ENCODE results near the gene KCTD10.
"Not testable (repeated sequence)": the region's sequence is repeated elsewhere in the genome, so short reads cannot be mapped to it uniquely, and the experiment has no call there.

KCTD10 gene

DNA sequence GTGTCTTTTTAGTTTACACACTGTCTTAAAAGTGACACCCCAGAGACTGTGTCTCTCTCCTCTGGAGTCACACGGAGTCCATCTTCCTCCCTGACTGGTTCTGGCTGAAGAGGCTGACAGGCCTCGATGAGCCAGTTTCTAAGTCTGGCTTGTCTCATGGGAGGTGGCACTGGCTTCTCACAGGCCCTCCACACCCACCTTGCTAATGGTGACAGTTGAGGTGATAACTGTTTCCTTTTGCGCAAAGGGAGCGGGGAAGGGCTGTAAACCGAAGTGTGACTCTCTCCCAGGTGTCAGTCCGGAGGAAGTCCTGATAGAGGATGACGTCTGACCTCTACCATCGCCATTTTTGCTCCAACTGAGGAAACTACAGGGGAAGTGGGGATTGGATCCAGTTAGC lies 30.2 kb downstream of the KCTD10 start:
- DNase-seq = no peak

GRCh38 chr12:109445191-109445609 lies 31.9 kb downstream of the KCTD10 start:
- DNase-seq = no peak

DNA sequence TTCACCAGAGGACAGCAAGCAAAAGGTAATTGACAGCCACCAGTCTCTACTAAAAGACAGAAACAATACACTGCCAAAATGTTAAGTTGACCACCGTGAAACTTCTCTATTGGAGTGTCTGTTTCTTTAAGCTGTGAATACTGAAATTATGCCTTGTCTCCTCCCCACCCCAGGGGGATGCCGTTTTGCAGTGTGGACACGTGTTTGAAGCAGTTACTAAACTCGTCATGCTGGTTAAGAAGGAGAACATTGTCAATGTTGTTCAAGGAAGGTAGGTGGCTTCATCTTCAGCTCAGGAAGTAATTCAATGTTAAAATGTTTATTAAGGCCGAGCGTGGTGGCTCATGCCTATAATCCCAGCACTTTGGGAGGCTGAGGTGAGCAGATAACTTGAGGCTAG lies 32.8 kb downstream of the KCTD10 start:
- DNase-seq = no peak

DNA sequence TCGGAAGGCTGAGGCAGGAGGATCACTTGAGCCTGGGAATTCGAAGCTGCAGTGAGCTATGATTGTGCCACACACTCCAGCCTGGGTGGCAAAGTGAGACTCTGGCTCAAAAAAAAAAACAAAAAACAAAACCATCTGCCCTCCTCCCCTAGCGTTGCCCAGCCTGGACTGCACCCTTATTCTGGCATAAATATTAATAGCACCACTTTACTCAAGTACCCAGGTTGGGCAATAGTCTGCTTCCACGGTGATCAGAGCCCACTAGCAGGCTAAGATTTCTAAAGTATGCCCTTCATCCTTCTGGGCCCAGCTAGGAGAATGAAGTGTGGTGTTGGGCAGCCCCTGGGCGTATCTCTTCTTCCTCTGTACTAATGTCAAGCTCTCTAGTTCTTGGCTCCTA lies 33.3 kb downstream of the KCTD10 start:
- no peak for DNase-seq

GRCh38 chr12:109440851-109441490 lies 36.1 kb downstream of the KCTD10 start:
- DNase-seq = no peak

DNA sequence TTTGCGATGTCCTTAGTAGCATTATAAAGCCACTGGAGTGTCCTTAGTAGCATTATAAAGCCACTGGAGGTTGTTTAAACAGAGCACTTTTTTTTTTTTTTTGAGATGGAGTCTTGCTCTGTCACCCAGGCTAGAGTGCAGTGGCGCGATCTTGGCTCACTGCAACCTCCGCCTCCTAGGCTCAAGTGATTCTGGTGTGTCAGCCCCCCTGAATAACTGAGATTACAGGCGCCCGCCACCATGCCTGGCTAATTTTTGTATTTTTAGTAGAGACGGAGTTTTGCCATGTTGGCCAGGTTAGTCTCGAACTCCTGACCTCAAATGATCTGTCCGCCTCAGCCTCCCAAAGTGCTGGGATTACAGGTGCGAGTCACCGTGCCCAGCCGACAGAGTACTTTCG lies 37.1 kb downstream of the KCTD10 start:
- DNase-seq = not testable (repeated sequence)

DNA sequence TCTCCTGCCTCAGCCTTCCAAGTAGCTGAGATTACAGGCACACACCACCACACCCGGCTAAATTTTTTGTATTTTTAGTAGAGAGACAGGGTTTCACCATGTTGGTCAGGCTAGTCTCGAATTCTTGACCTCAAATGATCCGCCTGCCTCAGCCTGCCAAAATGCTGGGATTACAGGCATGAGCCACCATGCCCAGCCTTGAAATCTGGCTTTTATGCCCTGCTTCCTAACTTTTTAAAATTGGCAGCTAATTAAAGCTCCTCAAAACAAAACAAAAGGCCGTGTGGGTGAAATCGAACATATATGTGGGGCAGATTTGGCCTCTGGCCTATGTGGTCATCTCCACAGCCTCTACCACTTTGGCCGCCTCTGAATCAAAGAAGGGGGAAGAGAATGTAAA lies 37.9 kb downstream of the KCTD10 start:
- DNase-seq = no peak

- no peak for DNase-seq
Measured at GRCh38 chr12:109436188-109436560, 40.9 kb downstream of the KCTD10 start.

- DNase-seq = no peak
Measured at GRCh38 chr12:109435428-109436187, 41.5 kb downstream of the KCTD10 start.

DNA sequence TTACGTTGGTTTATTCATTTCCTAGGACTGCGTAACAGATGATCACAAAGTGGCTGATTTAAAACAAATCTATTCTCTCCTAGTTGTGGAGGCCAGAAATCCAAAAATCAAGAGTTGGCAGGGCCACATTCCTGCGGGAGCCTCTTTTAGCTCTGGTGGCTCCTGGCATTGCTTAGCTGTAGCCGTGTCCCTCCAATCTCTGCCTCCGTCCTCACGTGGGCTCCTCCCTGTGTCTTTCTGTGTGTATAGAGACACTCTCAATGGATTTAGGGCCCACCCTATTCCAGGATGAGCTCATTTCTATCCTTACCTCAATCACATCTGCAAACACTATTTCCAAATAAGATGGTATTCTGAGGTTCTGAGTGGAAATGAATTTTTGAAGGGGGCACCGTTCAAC lies 42.5 kb downstream of the KCTD10 start:
- DNase-seq = no peak

GRCh38 chr12:109433618-109434017 lies 43.5 kb downstream of the KCTD10 start:
- DNase-seq = no peak

- peak; percentile 30 for DNase-seq
Measured at GRCh38 chr12:109432842-109433304, 44.2 kb downstream of the KCTD10 start.

GRCh38 chr12:109432431-109432830 lies 44.7 kb downstream of the KCTD10 start:
- no peak for DNase-seq

DNA sequence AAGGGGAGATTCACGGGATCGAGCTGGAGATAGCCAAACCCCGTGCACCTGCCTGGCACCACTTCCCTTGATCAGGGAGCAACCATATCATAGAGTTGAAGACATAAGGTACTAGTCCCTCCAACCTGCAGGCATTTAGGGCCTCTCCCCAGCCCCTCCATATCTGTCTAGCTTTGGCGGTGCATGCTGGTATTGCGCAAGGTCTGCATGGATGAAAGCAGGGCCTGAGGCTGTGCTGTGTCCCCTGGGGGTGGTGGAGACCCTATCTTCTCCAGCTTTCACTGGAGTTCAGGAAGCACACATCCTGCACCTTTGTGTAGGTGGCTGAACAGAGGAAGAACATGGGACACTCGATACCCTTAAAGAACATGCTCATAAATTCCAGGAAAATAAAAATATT lies 46.9 kb downstream of the KCTD10 start:
- DNase-seq = no peak

- not testable (repeated sequence) for DNase-seq
Measured at GRCh38 chr12:109428804-109429203, 48.3 kb downstream of the KCTD10 start.

- peak; percentile 44 for DNase-seq
Measured at GRCh38 chr12:109428037-109428629, 49.0 kb downstream of the KCTD10 start.

GRCh38 chr12:109423392-109423791 lies 53.7 kb downstream of the KCTD10 start:
- no peak for DNase-seq

- DNase-seq = no peak
Measured at GRCh38 chr12:109422251-109422650, 54.8 kb downstream of the KCTD10 start.

- no peak for DNase-seq
Measured at GRCh38 chr12:109421355-109422087, 55.6 kb downstream of the KCTD10 start.

- no peak for DNase-seq
Measured at GRCh38 chr12:109418848-109419480, 58.1 kb downstream of the KCTD10 start.

- not testable (repeated sequence) for DNase-seq
Measured at GRCh38 chr12:109406147-109406546, 71.0 kb downstream of the KCTD10 start.

DNA sequence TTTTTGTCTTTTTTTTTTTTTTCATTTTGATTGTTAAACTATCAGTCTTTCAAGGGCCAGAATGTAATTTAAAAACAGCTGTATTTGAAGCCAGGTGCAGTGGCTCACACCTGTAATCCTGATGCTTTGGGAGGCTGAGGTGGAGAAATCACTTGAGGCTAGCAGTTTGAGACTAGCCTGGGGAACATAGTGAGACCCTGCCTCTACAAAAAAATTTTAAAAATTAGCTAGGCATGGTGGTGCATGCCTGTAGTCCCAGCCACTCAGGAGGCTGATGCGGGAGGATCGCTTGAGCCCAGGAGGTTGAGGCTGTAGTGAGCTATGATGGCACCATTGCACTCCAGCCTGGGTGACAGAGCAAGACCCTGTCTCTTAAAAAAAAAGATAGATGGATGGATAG lies 72.3 kb downstream of the KCTD10 start:
- DNase-seq = not testable (repeated sequence)
